Brain microvascular endothelial cell (primary cell): ENCODE data around the gene RASAL2.

Experiments
- DNase-seq: peaks from one replicate; pipeline ENCODE4 v3.0.0-alpha.2; 2020
- H3K27ac ChIP-seq: fragments of 250-450 bp; sonication (Bioruptor Pico); 2 replicates; pipeline ENCODE4 v1.5.1; 2020; ENCODE audit warnings: mild to moderate bottlenecking, moderate library complexity
- H3K27me3 ChIP-seq: fragments of 250-450 bp; sonication (Bioruptor Pico); replicated peaks from 2 replicates; pipeline ENCODE4 v1.5.1; 2020; ENCODE audit warnings: mild to moderate bottlenecking
- H3K36me3 ChIP-seq: fragments of 250-450 bp; sonication (Bioruptor Pico); replicated peaks from 2 replicates; pipeline ENCODE4 v1.5.1; 2020; ENCODE audit warnings: mild to moderate bottlenecking
- H3K4me3 ChIP-seq: 2 replicates; pipeline ENCODE4 v1.5.1; 2011; ENCODE audit warnings: low read depth, mild to moderate bottlenecking, control low read depth, low read length, moderate library complexity
- CTCF ChIP-seq: IDR thresholded peaks from 2 replicates; pipeline ENCODE4 v1.5.1; 2011; ENCODE audit warnings: low read depth, mild to moderate bottlenecking, moderate library complexity, low read length, control low read depth, inconsistent platforms; ENCODE audit errors: missing control alignments
- in situ Hi-C: cut with HindIII; loops from 2 replicates; pipeline ENCODE4 v1.10.0; 2017; ENCODE audit warnings: low sequenced_read_pairs, low pct_ligation_motif_present

The RASAL2 gene

GRCh38 chr1:178361847-178362246 is 267.9 kb downstream of the RASAL2 start:
- no peak for DNase-seq
- Histone ChIP-seq H3K27ac (no peak overlapping the region), H3K4me3 (no peak overlapping the region), H3K36me3 (no peaks in the 10 kb centered on the region), H3K27me3 (no peaks in the 10 kb centered on the region)
- in situ Hi-C loops = no loop called here
- TF ChIP-seq CTCF = no peak

- no peaks in the 10 kb centered on the region for H3K36me3 ChIP-seq
- no peak overlapping the region for H3K4me3 ChIP-seq
- TF ChIP-seq CTCF = no peak
- DNase-seq = peak; percentile 20
- no peaks in the 10 kb centered on the region for H3K27me3 ChIP-seq
- in situ Hi-C loops = no loop called here
- no peak overlapping the region for H3K27ac ChIP-seq
These were observed 268.8 kb downstream of the RASAL2 start for GRCh38 chr1:178362747-178363146.

- no peaks in the 10 kb centered on the region for H3K27me3 ChIP-seq
- no peak overlapping the region for H3K27ac ChIP-seq
- H3K36me3 ChIP-seq = no peaks in the 10 kb centered on the region
- in situ Hi-C loops = no loop called here
- no peak for TF ChIP-seq CTCF
- H3K4me3 ChIP-seq = no peak overlapping the region
- no peak for DNase-seq
These were observed 270.9 kb downstream of the RASAL2 start for GRCh38 chr1:178364782-178365181.

GRCh38 chr1:178367151-178367550 is 273.2 kb downstream of the RASAL2 start:
- no peak for DNase-seq
- Histone ChIP-seq H3K36me3 (no peaks in the 10 kb centered on the region), H3K27ac (no peak overlapping the region), H3K27me3 (no peaks in the 10 kb centered on the region), H3K4me3 (no peak overlapping the region)
- in situ Hi-C loops = no loop called here
- no peak for TF ChIP-seq CTCF

- Histone ChIP-seq H3K36me3 (no peaks in the 10 kb centered on the region), H3K27me3 (no peaks in the 10 kb centered on the region), H3K4me3 (no peak overlapping the region), H3K27ac (no peak overlapping the region)
- in situ Hi-C loops = no loop called here
- no peak for TF ChIP-seq CTCF
- DNase-seq = no peak
These were observed 274.3 kb downstream of the RASAL2 start for GRCh38 chr1:178368208-178368607.

- Histone ChIP-seq H3K27me3 (no peaks in the 10 kb centered on the region), H3K36me3 (no peaks in the 10 kb centered on the region), H3K4me3 (peak overlapping the region; percentile 44), H3K27ac (no peak overlapping the region)
- in situ Hi-C loops = no loop called here
- DNase-seq = peak; percentile 23
- no peak for TF ChIP-seq CTCF
These were observed 277.3 kb downstream of the RASAL2 start for GRCh38 chr1:178371235-178371634.
